Activated T-cell treated with anti-CD3 and anti-CD28 coated beads, Interleukin-2, amount 50 U/mL, for 4 hours (primary cell): ENCODE measurements around the gene HIF1A. TPM values are rescaled to one million over a fixed set of nuclear protein-coding genes. Genes with fewer than 3 reads are reported as not detected.
"Not testable (repeated sequence)": the region's sequence is repeated elsewhere in the genome, so short reads cannot be mapped to it uniquely, and the experiment has no call there.

Experiments used
- ATAC-seq, 2 donors: fragments of 200-7000 bp; cut with Tn5 transposase; one replicate each; pipeline ENCODE4 v1.10.0; 2021
- DNase-seq: peaks from one replicate; pipeline ENCODE4 v3.0.0-alpha.2; 2020
- H3K27me3 Mint-ChIP-seq: one replicate; pipeline ENCODE4 v1.8.0; 2021; ENCODE audit warnings: low read depth, mixed read lengths
- H3K36me3 Mint-ChIP-seq: one replicate; pipeline ENCODE4 v1.8.0; 2022; ENCODE audit warnings: mixed read lengths; ENCODE audit not compliant: insufficient read depth
- H3K4me1 Mint-ChIP-seq: one replicate; pipeline ENCODE4 v1.8.0; 2021; ENCODE audit warnings: low read depth, mixed read lengths
- H3K4me3 Mint-ChIP-seq: one replicate; pipeline ENCODE4 v1.8.0; 2021; ENCODE audit warnings: mild to moderate bottlenecking, moderate library complexity, mixed read lengths
- H3K9me3 Mint-ChIP-seq: one replicate; pipeline ENCODE4 v1.8.0; 2021; ENCODE audit warnings: mixed read lengths
- total RNA-seq, 3 donors: library from RNA; stranded (reverse); gene quantifications; one replicate each; pipeline ENCODE4 v1.2.1, GENCODE V29; 2021

HIF1A gene
- 100 to 1,000 TPM; 252 to 294 (median 274) TPM for total RNA-seq

DNA sequence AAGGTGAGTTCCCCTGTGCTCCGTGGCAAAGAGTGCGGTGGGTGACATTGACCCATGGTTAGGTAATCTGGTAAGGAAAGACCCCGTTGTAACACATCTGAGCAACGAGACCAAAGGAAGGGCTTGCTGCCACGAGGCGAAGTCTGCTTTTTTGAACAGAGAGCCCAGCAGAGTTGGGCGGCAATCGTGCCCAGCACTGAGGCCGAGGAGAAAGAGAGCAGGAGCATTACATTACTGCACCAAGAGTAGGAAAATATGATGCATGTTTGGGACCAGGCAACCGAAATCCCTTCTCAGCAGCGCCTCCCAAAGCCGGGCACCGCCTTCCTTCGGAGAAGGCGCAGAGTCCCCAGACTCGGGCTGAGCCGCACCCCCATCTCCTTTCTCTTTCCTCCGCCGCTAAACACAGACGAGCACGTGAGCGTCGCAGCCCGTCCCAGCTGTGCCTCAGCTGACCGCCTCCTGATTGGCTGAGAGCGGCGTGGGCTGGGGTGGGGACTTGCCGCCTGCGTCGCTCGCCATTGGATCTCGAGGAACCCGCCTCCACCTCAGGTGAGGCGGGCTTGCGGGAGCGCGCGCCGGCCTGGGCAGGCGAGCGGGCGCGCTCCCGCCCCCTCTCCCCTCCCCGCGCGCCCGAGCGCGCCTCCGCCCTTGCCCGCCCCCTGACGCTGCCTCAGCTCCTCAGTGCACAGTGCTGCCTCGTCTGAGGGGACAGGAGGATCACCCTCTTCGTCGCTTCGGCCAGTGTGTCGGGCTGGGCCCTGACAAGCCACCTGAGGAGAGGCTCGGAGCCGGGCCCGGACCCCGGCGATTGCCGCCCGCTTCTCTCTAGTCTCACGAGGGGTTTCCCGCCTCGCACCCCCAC, at the start of gene HIF1A:
Gene HIF1A (plus strand): TSS at position 684 of the 865 bp plus-strand sequence. CDS start 292 bp downstream, outside the sequence.
- Mint-ChIP-seq H3K36me3 (peaks cover 14% of the 10 kb centered on the region), H3K27me3 (no peaks in the 10 kb centered on the region), H3K9me3 (no peaks in the 10 kb centered on the region), H3K4me1 (peaks cover 42% of the 10 kb centered on the region), H3K4me3 (peak within 1 kb of the TSS; percentile 99)
- DNase-seq (peak; percentile 94), ATAC-seq (peak; percentile 91)

DNA sequence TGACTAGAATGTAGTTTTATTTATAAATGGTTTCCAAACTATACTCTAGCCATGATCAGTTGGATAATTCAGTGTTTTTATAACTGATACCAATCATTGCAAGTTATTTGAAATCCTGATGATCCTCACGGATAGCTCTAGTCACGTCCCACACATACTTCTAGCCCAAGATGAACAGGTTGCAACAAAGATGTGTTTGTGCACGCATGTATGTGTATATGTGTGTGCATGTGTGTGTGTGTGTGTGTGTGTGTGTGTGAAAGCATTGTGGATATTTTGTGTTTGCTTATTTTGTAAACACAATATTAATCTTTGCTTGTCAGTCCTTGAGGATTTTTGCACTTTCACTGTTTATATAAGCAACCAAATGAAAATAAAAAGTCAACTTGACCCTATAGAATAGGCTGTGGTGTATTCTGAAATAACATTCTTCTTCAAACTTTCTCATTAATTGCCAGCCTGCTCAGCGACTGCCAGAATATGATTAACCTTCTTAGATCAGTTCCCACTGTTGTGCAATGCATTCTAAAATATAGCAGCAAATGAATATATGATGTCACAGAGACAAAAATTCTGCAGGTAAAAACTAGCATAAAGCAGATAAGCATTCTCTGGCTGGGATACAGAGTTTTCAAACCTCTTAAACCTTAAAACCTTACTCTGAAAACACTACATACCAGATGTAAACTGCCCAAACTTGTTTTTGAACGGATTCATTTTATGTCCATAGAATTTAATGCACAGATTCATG, 48.8 kb upstream of the HIF1A start:
- no peaks in the 10 kb centered on the region for H3K36me3 Mint-ChIP-seq
- H3K9me3 Mint-ChIP-seq: no peaks in the 10 kb centered on the region
- H3K27me3 Mint-ChIP-seq: no peaks in the 10 kb centered on the region
- no peak for DNase-seq
- H3K4me1 Mint-ChIP-seq: peaks cover 27% of the 10 kb centered on the region
- no peak for ATAC-seq
- H3K4me3 Mint-ChIP-seq: no peak overlapping the region

GRCh38 chr14:61647704-61648103, 47.6 kb upstream of the HIF1A start:
- Mint-ChIP-seq H3K9me3 (no peaks in the 10 kb centered on the region), H3K27me3 (no peaks in the 10 kb centered on the region), H3K4me3 (no peak overlapping the region), H3K4me1 (peaks cover 24% of the 10 kb centered on the region), H3K36me3 (no peaks in the 10 kb centered on the region)
- ATAC-seq (no peak), DNase-seq (no peak)

DNA sequence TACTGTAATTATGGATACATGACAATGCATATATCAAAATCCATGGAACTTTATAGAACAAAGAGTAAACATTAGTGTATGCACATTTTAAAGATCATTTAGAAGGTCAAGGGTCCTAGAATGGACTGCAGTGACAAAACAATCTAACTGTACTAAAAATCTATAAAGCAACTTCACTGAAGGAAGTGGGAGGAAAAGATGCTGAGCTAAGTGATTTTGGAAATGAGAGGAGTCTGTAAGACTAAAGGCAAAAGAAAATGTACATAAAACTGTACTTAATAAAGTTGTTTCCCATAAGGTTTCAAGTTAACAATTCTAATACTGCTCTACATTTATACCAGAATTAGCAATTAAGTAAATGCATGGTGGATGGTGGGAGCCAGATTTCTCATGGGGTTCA, 46.9 kb upstream of the HIF1A start:
- H3K9me3 Mint-ChIP-seq: no peaks in the 10 kb centered on the region
- DNase-seq: no peak
- H3K36me3 Mint-ChIP-seq: no peaks in the 10 kb centered on the region
- peaks cover 23% of the 10 kb centered on the region for H3K4me1 Mint-ChIP-seq
- no peak overlapping the region for H3K4me3 Mint-ChIP-seq
- no peak for ATAC-seq
- no peaks in the 10 kb centered on the region for H3K27me3 Mint-ChIP-seq

- Mint-ChIP-seq H3K36me3 (no peaks in the 10 kb centered on the region), H3K9me3 (no peaks in the 10 kb centered on the region), H3K27me3 (no peaks in the 10 kb centered on the region), H3K4me1 (peaks cover 26% of the 10 kb centered on the region), H3K4me3 (no peak overlapping the region)
- ATAC-seq (no peak), DNase-seq (no peak)
These were observed 46.0 kb upstream of the HIF1A start for GRCh38 chr14:61649283-61649682.

DNA sequence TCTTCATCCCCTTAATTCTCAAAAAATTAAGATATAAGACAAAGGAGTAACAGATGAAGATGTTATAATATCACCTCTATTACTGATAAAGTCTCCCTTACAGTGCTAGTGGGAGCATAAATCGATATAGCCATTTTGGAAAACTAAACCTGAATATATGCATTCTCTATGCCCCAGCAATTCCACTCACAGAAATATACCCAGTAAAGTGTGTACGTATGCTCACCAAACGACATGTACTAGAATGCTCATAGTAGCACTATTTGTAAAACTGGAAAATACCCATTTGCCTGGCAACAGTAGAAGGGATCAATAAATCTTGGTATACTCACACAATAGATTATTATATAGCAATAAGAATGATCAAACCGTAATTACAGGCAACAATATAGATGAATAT, 44.0 kb upstream of the HIF1A start:
- Mint-ChIP-seq H3K9me3 (no peaks in the 10 kb centered on the region), H3K4me1 (peaks cover 34% of the 10 kb centered on the region), H3K4me3 (no peak overlapping the region), H3K36me3 (no peaks in the 10 kb centered on the region), H3K27me3 (no peaks in the 10 kb centered on the region)
- DNase-seq: no peak
- no peak for ATAC-seq

- Mint-ChIP-seq H3K36me3 (no peaks in the 10 kb centered on the region), H3K4me3 (no peak overlapping the region), H3K9me3 (no peaks in the 10 kb centered on the region), H3K27me3 (no peaks in the 10 kb centered on the region), H3K4me1 (peaks cover 37% of the 10 kb centered on the region)
- DNase-seq (no peak), ATAC-seq (no peak)
These were observed 42.6 kb upstream of the HIF1A start for GRCh38 chr14:61652526-61653262.

DNA sequence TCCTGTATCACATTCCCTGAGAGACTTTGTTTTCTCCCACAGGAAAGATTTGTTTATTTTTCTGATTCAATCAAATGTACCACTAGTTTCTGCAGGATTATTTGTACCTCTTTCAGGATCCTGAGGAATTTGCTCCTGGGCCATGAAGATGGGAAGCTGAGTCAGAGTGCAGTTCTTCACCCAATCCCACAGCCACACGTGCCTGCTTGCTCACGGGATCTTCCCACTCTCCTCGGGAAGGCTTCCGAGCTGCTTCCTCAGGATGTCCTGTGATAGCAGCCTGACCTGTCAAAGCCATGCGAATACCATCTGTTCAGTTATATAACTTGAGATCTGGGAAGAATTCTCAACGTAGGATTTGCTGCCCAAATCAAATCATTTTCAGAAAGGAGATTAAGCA, 41.8 kb upstream of the HIF1A start:
- H3K4me3 Mint-ChIP-seq: no peak overlapping the region
- H3K36me3 Mint-ChIP-seq: no peaks in the 10 kb centered on the region
- DNase-seq (no peak), ATAC-seq (no peak)
- no peaks in the 10 kb centered on the region for H3K9me3 Mint-ChIP-seq
- H3K4me1 Mint-ChIP-seq: peaks cover 32% of the 10 kb centered on the region
- H3K27me3 Mint-ChIP-seq: no peaks in the 10 kb centered on the region

- no peak overlapping the region for H3K4me3 Mint-ChIP-seq
- H3K27me3 Mint-ChIP-seq: no peaks in the 10 kb centered on the region
- H3K9me3 Mint-ChIP-seq: no peaks in the 10 kb centered on the region
- no peak for ATAC-seq
- H3K4me1 Mint-ChIP-seq: peaks cover 28% of the 10 kb centered on the region
- no peaks in the 10 kb centered on the region for H3K36me3 Mint-ChIP-seq
- no peak for DNase-seq
These were observed 41.3 kb upstream of the HIF1A start for GRCh38 chr14:61654026-61654425.

GRCh38 chr14:61655777-61656176, 39.5 kb upstream of the HIF1A start:
- ATAC-seq: no peak
- Mint-ChIP-seq H3K4me3 (no peak overlapping the region), H3K4me1 (peaks cover 35% of the 10 kb centered on the region), H3K9me3 (no peaks in the 10 kb centered on the region), H3K27me3 (no peaks in the 10 kb centered on the region), H3K36me3 (no peaks in the 10 kb centered on the region)
- no peak for DNase-seq

DNA sequence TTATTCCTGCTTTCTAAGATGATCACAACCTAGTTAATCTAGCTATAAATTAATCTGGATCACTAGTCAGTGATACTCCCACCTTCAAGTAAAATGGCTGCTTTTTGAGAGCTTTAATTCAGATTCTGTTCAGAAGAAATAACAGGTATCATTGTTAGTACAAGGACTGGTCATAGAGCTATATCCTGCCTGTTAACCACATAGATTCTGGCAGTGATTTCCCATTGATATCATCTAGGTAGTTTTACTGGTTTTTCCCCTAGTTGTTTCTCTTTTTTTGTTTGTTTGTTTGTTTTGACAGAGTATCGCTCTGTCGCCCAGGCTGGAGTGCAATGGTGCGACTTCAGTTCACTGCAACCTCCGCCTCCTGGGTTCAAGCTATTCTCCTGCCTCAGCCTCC, 39.0 kb upstream of the HIF1A start:
- Mint-ChIP-seq H3K36me3 (no peaks in the 10 kb centered on the region), H3K27me3 (no peaks in the 10 kb centered on the region), H3K4me1 (peaks cover 41% of the 10 kb centered on the region), H3K9me3 (no peaks in the 10 kb centered on the region), H3K4me3 (no peak overlapping the region)
- DNase-seq (no peak), ATAC-seq (no peak)

- not testable (repeated sequence) for H3K4me3 Mint-ChIP-seq, ATAC-seq, H3K9me3 Mint-ChIP-seq, H3K27me3 Mint-ChIP-seq, DNase-seq, H3K36me3 Mint-ChIP-seq
- H3K4me1 Mint-ChIP-seq: peaks cover 59% of the 10 kb centered on the region
These were observed 37.2 kb upstream of the HIF1A start for GRCh38 chr14:61658111-61658510.

DNA sequence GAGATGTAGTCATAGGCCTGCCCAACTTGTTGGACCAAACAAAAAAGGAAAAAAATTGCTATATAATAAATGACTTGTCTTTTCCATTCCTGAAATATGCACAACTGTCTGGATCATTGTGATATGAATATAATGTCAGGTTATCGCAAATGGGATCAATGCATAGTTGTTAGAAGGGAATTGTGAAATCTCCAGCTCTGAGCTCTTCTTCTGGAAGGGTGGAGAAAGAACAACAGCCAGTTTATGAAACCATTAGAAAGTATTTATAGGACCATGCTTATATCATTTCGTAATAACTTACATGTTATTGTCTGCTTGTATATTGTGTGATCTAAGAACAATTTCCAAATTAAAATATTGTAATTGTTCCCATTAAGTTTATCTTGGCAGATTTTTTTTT, 35.7 kb upstream of the HIF1A start:
- Mint-ChIP-seq H3K27me3 (no peaks in the 10 kb centered on the region), H3K9me3 (peaks cover 6% of the 10 kb centered on the region), H3K36me3 (no peaks in the 10 kb centered on the region), H3K4me3 (no peak overlapping the region), H3K4me1 (peaks cover 67% of the 10 kb centered on the region)
- ATAC-seq (no peak), DNase-seq (no peak)
